GM18498 (cell line): Measurements from ENCODE around the gene INTS1.

Experiments used
- ATAC-seq: cut with Tn5 transposase; IDR thresholded peaks from one replicate; pipeline ENCODE4 v1.9.1; 2021; ENCODE audit warnings: mild to moderate bottlenecking, moderate library complexity; ENCODE audit not compliant: unreplicated experiment

The INTS1 gene

GRCh38 chr7:1433128-1433920, 70.9 kb downstream of the INTS1 start:
- no peak for ATAC-seq

- no peak for ATAC-seq
Observed at GRCh38 chr7:1432411-1433082, 71.6 kb downstream of the INTS1 start.

DNA sequence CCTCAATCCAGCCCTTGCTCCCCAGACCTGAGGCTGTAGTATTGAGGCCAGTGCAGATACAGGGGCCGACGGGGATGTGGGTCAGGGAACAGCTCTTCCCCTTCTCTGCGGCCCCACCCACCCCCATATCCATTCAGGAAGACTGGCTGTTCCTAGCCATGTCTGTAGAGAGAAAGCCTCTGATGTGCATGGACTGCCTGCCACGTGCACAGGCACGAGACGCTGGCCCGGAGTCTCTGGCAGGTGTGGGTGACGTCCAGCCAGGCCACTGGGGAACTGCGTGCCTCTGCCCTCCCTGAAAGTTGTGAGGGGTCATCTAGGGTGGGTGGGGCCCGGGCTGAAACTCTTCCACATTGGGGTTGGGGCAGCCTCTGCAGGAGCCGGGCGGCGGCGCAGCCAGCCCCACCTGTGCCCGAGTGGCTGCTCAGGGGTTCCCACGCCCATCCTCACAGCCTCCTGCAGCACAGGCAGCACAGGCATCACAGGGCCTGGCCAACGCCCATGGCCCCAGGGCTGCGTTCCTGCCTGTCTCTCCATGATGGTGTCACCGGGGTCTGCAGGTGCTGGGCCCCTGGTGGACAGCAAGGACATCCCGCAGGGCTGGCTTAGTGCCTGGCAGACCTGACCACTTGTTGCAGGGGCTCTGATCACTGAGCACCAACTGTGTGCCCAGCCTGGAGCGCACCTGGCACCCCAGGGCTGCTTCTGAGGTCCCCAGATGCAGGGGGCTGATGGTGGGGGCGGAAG, 72.4 kb downstream of the INTS1 start:
- no peak for ATAC-seq

GRCh38 chr7:1431226-1431625, 73.0 kb downstream of the INTS1 start:
- ATAC-seq, result no peak

- no peak for ATAC-seq
Observed at GRCh38 chr7:1430056-1430845, 73.9 kb downstream of the INTS1 start.

GRCh38 chr7:1428941-1429501, 75.2 kb downstream of the INTS1 start:
- ATAC-seq, result no peak

DNA sequence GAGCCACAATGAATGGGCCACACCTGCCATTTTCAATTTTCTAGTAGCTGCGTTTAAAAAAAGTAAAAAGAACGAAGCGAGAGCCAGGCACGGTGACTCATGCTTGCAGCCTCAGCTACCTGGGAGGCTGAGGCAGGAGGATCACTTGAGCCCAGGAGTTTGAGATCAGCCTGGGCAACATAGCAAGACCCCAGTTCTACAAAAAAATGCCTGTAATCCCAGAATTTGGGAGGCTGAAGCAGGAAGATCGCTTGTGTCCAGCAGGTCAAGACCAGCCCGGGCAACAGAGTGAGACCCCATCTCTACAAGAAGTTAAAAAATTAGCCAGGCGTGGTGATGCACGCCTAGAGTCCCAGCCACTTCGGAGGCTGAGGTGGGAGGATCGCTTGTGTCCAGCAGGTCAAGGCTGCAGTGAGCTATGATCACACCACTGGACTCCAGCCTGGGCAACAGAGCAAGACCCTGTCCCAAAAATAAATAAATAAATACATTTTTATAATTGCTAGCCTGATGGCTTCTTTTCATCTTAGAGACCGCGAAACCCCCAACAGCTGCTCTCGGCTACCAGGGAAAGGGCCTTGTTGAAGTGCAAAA, 77.0 kb downstream of the INTS1 start:
- no peak for ATAC-seq

DNA sequence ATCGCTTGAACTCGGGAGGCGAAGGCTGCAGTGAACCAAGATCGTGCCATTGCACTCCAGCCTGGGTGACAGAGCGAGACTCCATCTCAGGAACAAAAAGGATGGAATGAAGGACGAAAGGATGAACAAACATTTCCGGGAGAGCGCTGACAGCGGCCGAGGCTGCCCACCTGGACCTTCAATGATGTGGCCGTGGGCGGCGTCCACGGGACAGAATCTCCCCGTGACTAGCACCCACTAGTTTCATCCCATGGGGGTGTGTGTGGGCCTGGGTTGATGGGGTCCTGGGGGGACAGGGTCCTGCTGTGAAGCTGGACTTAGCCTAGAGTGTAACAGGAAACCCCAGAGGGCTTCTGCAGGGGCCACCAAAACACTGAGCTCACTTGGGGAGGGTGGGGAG, 77.7 kb downstream of the INTS1 start:
- no peak for ATAC-seq

DNA sequence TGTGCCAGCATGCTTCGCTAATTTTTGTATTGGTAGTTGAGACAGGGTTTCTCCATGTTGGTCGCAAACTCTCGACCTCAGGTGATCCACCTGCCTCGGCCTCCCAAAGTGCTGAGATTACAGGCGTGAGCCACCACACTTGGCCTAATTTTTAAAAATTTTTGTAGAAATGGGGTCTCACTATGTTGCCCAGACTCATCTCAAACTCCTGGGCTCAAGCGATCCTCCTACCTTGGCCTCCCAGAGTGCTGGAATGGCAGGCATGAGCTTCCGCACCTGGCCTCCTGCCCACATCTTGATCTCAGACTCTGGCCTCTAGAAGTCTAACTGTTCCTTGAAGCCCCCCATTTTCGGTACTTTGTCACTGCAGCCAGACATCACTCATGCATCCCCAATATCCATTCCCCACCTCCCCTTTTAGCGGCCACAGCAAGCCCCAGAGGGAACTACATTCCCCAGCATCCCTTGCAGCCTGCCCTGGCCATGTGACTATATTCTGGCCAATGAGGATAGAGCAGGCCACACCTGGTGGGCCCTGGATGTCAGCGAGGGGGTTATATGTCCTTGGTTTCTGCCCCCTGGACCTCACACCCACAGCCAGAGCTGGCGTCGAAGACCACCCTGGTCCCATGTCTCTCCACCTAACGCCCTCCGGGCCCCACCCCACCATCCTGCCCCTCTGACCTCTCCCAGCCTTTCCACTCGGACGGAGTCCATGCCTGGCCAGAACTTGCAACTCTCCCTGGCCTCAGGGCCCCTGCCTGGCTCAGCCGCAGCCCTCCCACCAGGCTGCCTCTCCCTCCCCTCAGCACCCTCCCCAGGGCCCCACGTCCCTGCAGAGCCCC, 78.7 kb downstream of the INTS1 start:
- no peak for ATAC-seq

GRCh38 chr7:1424041-1424440, 80.1 kb downstream of the INTS1 start:
- ATAC-seq, result no peak

- no peak for ATAC-seq
Observed at GRCh38 chr7:1423264-1423811, 80.9 kb downstream of the INTS1 start.

- no peak for ATAC-seq
Observed at GRCh38 chr7:1422512-1423263, 81.5 kb downstream of the INTS1 start.

DNA sequence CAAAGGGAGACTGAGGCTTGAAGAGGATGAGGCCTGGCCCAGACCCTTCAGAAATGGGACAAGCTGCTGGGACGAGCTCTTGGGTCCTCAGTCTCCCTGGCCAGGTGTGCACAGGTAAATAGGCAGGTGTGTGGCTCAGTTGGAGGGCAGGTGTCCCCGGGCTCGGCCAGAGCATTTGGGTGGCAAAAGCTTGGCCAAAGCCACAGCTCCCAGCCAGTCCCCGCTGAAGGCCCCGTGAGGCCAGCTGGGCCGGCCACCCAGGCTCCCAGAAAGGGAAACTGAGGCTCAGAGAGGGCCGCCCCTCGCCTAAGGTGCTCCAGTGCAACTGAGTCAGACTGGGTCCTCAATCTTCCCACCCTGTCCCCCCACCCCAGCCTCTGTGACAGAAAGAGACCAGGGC, 82.2 kb downstream of the INTS1 start:
- ATAC-seq, result no peak

DNA sequence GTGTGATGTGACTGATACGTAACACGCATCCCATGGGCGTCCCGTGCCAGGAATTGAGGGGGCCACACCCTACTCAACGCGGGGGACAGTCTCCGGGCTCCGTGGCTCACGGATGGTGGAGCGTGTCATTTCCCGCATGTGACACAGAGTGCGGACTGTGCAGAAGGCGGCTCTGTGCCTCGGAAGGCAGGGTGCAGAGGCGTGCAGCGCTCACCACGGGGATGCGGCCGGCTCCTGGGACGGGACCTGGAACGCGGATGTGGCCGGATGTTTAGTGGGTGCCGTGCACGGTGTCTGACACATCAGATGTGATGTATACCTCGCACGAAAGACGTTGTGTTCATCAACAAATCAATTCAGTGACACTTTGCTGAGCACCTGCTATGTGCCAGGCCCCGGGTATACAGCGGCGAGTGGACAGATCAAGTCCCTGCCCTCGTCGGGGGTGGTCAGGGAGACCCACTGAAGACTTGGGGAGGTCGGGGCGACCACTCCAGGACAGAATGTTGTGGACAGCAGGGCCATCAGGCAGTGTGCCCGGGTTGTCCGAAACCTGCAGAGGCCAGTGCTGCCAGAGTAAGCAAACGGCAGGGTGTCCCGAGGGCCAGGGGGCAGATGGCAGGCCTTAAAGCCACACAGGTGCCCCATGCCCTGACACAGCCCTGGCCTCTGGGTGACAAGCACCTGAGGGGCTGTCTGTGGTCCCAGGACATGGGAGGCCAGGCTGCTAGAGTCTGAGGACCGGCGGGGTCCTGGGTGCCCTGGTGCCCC, 83.0 kb downstream of the INTS1 start:
- ATAC-seq, result no peak
